HG02610 (cell line): Measurements from ENCODE around the gene PAM.

Source experiments
- ATAC-seq: cut with Tn5 transposase; IDR thresholded peaks from one replicate; pipeline ENCODE4 v1.9.1; 2021; ENCODE audit warnings: mild to moderate bottlenecking, moderate library complexity; ENCODE audit not compliant: unreplicated experiment

The PAM gene

DNA sequence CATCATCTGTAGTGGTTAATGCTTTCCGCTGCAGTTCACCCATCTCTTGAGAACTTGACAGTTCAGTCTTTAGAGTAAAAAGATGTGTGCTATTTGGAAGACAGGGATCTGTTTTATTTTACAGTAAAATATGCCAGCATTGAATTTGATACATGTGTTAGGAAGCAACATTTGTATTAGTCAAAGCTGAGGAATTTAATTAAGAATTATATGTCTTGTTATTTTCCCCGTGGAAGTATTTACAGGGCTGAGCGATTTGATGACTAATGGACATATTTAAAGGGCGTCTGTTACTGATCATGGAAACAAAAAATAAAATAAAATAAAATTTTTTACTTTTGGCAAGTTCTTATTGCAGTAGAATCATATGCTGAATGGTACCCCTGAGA lies 101.3 kb downstream of the PAM start:
- ATAC-seq, result no peak

GRCh38 chr5:102857076-102857818 lies 102.1 kb downstream of the PAM start:
- no peak for ATAC-seq

- no peak for ATAC-seq
Measured at GRCh38 chr5:102858221-102858620, 103.1 kb downstream of the PAM start.

DNA sequence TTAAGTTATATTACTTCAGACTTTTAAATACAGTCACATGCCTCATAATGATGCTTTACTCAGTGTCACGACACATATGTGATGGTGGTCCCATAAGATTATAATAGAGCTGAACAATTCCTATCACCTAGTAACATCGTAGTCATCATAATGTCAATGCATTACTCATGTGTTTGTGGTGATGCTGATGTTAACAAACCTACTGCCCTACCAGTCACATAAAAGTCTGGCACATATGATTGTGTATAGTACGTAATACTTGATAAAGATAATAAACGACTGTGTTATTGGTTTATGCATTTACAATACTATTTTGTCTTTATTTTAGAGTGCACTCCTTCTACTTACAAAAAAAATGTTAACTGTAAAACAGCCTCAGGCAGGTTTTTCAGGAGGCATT lies 103.7 kb downstream of the PAM start:
- ATAC-seq, result no peak

GRCh38 chr5:102860035-102860434 lies 104.9 kb downstream of the PAM start:
- ATAC-seq, result no peak

DNA sequence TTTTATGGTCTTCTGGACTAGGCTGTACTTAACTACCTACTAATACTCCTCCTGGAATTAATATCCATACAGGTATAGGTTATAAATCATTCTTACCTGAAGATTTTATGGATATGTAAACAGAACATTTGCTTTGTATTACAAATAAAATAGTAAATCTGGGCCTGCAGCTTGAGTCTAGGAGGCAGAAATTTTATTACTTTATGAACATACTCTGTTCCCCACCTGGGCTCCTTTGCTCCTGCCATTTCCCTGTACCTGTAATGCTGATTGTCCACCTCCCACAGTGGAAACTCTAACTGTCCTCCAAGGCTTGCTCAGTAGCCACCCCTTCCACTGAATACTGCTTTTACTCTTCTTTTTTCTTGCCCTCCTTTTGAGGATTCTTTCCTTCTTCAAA lies 108.0 kb downstream of the PAM start:
- no peak for ATAC-seq

DNA sequence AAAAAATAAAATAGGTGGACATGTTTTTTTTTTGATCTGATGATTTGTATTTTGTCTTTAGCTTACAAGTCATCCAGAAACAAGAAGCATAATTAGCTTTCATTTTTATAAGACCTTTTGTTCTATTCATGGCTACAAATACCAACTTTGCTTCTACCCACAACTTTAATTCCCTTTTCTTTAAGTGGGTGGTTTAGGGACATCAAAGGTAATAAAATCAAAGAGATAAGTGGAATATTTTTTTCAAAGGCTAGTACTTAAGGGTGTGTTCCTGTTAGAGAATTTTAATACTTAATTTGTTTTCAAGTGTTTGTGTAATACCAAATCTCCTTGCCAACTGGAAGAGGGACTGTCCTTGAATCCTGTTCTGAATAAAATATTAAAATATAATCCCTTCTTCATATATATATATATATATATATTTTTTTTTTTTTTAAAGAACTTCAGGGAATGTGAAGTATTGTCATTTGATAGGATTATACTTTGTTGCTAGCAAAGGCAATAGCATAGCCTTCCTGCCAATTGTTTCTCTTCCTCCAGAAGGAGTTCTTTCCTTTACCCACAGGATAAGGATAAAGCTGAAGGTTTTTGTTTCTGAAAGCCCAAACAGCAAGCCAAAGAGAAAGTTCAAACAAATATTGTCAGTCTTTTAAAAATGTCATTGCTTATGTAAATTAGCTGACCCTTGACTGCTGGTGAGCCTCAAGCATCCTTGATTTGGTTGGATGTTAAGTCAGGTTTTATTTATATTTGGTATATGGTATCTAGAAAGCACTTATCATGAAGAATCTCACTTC lies 108.9 kb downstream of the PAM start:
- ATAC-seq, result no peak

- ATAC-seq, result no peak
Measured at GRCh38 chr5:102865171-102865509, 110.0 kb downstream of the PAM start.

DNA sequence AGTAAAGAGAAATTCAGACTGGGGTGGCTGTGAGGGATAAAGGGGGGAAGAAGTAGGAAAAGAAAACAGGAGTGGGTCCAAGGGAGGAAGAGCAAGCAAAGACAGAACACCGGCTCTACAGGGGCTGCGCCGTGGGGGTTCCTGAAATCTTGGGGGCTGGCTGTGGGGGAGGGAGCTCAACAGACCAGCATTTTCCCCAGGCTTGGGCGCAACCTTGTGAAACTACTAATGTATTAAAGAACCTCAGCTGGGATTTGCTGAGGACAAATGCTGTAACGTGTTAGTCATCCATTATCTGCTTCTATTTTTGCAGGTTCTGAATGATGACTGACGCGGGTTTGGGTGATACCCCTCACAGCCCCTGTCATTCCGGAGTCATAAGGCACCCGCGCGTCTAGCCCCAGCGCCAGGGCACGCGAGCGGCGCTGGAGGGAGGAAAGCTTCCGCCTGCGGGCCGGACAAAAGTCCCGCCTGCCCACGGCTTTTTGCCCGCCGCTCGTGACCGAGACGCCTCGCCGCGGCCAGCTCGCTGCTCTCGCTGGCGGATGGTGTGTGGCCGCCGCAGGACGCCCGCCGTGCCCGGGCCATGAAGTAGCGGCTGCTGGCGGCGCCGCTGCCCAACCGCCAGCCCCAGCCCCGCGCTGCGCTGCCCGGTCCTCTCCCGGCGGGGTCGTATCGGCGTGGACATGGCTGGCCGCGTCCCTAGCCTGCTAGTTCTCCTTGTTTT lies 110.6 kb downstream of the PAM start:
- peak; percentile 81 for ATAC-seq

DNA sequence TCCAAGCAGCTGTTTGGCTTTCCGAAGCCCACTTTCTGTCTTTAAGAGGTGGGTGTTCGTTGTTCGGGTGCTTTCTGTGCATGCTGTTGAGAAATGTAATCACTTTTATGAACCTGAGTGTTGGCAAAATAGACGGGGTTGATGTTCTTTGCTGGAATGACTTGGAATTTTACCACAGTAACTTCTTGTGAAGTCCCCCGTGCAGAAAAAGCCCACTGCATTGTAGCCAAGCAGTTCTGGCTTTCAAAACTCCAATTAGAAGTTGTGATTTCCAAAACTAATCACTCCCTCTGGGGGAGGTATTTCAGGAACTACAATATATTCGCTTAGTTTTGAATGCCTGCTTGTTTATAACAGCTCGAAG lies 111.1 kb downstream of the PAM start:
- ATAC-seq, result peak; percentile 12

- no peak for ATAC-seq
Measured at GRCh38 chr5:102867992-102868662, 113.0 kb downstream of the PAM start.

- no peak for ATAC-seq
Measured at GRCh38 chr5:102869230-102869629, 114.1 kb downstream of the PAM start.

- no peak for ATAC-seq
Measured at GRCh38 chr5:102873379-102873932, 118.4 kb downstream of the PAM start.

GRCh38 chr5:102874054-102874453 lies 118.9 kb downstream of the PAM start:
- ATAC-seq, result no peak

DNA sequence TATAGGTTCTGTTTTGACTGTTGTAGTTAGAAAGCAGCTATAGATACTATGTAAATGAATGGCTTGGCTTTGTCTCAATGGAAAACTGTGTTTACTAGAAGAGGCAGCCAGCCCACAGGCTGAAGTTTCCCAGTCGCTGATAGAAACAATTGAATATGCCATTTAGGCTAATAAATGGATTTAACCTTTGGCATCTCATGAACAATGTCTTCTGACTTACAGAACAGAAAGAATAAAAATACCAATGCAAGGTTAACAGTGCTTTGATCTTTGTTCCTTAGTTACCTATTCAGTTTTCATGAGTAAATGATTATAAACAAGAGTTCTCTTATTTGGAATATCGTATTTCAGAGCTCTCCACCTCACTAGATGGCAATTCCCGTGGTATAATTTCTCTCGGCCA lies 120.6 kb downstream of the PAM start:
- no peak for ATAC-seq

- ATAC-seq, result no peak
Measured at GRCh38 chr5:102876610-102877009, 121.5 kb downstream of the PAM start.

DNA sequence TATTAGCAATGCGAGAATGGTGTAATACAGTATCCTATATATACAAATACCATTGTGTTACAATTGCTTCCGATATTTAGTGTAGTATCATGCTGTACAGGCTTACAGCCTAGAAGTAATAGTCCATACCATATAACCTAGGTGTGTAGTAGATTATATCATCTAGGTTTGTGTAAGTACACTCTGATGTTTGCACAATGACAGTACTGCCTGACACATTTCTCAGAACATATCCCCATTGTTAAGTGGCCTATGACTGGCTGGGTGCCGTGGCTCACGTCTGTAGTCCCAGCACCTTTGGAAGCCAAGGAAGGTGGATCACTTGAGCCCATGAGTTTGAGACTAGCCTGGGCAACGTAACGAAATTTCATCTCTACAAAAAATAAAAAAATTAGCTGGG lies 124.6 kb downstream of the PAM start:
- ATAC-seq, result no peak

DNA sequence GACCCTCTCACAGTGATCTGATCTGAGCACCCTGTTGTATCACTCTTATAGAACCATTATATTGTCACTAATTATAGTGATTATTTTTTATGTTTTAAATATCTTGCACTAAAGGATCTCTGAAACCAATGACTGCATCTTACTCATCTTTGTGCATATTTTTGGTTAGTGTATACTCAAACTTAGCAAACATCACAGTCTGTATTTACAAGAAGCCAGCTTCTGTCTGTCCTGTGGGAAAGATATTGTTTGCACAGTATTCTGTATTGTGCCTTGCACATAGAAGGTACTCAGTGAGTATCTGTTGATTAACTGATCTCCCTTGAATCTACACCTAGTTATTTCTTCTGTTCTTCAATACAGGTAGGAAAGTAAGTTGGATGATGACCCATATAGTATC lies 131.5 kb downstream of the PAM start:
- no peak for ATAC-seq

DNA sequence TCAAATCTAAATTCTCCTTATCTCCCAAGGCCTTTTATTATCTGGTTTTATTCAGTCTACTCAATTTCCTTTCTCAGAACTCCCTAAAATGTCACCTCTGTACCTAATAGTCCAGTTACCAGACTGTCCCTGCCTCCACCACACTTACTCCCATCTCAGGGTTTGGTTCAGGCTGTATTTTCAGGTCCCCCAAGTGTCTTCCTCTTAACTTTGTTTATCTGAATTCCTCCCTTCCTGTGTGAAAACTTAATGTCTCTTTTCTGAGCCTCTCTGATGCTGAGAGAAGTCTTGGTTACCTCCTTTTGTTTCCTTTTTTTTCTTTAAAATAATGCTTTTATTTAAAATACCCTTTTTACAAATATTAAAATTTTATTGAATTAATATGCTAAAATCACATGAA lies 133.4 kb downstream of the PAM start:
- ATAC-seq, result no peak

DNA sequence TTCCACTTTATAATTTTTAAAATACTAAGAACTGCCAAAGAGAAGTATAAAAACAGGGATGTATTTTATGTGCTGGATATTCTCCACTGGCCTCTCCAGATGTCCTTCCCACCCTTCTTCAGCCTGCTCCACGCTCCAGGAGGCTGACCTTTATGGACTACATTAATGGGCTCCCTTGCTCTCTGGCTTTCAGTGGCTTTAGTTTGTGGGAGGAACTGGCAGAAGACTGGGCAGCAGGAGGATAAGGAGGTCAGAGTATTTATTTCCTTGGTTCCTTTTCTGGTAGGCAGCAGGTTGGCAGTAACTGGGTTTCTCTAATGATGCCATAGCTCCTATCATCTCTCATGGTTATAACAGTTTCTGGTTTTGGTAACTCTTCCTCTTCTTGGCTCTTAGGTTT lies 133.9 kb downstream of the PAM start:
- no peak for ATAC-seq

GRCh38 chr5:102890133-102890532 lies 135.0 kb downstream of the PAM start:
- ATAC-seq, result no peak
